ENCODE results near the gene CEACAM7.
A peak's percentile ranks its signal among the peaks of the same experiment; 100 is the strongest.

The CEACAM7 gene

GRCh38 chr19:41649827-41650226, 38.2 kb downstream of the CEACAM7 start:
- no peak for DNase-seq (ENCODE audit: low read depth, low spot score)
- no peak for TF ChIP-seq ZNF274 (IDR thresholded peaks at IDR 0.05; ENCODE audit: low read depth, low read length)
- no peak for TF ChIP-seq SUZ12 (IDR thresholded peaks at IDR 0.05; ENCODE audit: extremely low read depth, insufficient read depth, insufficient read length)
- TF ChIP-seq YY1 (IDR thresholded peaks at IDR 0.05; ENCODE audit: insufficient read depth, insufficient read length), result no peak
- Histone ChIP-seq H3K4me3 (ENCODE audit: insufficient read length, low read depth) (no peak overlapping the region), H3K4me1 (ENCODE audit: insufficient read depth, insufficient read length) (no peaks in the 10 kb centered on the region), H3K9me3 (ENCODE audit: insufficient read depth, low read length) (no peaks in the 10 kb centered on the region), H3K9ac (ENCODE audit: insufficient read length, low read depth) (no peak overlapping the region), H3K36me3 (ENCODE audit: insufficient read depth, insufficient read length, low read length) (no peaks in the 10 kb centered on the region), H3K27me3 (ENCODE audit: insufficient read depth, insufficient read length) (peaks cover 47% of the 10 kb centered on the region)

- Histone ChIP-seq H3K9ac (ENCODE audit: insufficient read length, low read depth) (no peak overlapping the region), H3K9me3 (ENCODE audit: insufficient read depth, low read length) (no peaks in the 10 kb centered on the region), H3K27me3 (ENCODE audit: insufficient read depth, insufficient read length) (peaks cover 39% of the 10 kb centered on the region), H3K36me3 (ENCODE audit: insufficient read depth, insufficient read length, low read length) (no peaks in the 10 kb centered on the region), H3K4me1 (ENCODE audit: insufficient read depth, insufficient read length) (no peaks in the 10 kb centered on the region), H3K4me3 (ENCODE audit: insufficient read length, low read depth) (no peak overlapping the region)
- DNase-seq (ENCODE audit: low read depth, low spot score), result peak; percentile 1
- TF ChIP-seq ZNF274 (IDR thresholded peaks at IDR 0.05; ENCODE audit: low read depth, low read length) (no peak), SUZ12 (IDR thresholded peaks at IDR 0.05; ENCODE audit: extremely low read depth, insufficient read depth, insufficient read length) (no peak), YY1 (IDR thresholded peaks at IDR 0.05; ENCODE audit: insufficient read depth, insufficient read length) (no peak)
These were observed 41.4 kb downstream of the CEACAM7 start for GRCh38 chr19:41646589-41647204.

GRCh38 chr19:41641879-41642485, 46.1 kb downstream of the CEACAM7 start:
- Histone ChIP-seq H3K36me3 (ENCODE audit: insufficient read depth, insufficient read length, low read length) (no peaks in the 10 kb centered on the region), H3K4me3 (ENCODE audit: insufficient read length, low read depth) (no peak overlapping the region), H3K9me3 (ENCODE audit: insufficient read depth, low read length) (no peaks in the 10 kb centered on the region), H3K4me1 (ENCODE audit: insufficient read depth, insufficient read length) (no peaks in the 10 kb centered on the region), H3K9ac (ENCODE audit: insufficient read length, low read depth) (no peak overlapping the region), H3K27me3 (ENCODE audit: insufficient read depth, insufficient read length) (peaks cover 46% of the 10 kb centered on the region)
- TF ChIP-seq SUZ12 (IDR thresholded peaks at IDR 0.05; ENCODE audit: extremely low read depth, insufficient read depth, insufficient read length), result no peak
- TF ChIP-seq ZNF274 (IDR thresholded peaks at IDR 0.05; ENCODE audit: low read depth, low read length), result no peak
- TF ChIP-seq YY1 (IDR thresholded peaks at IDR 0.05; ENCODE audit: insufficient read depth, insufficient read length), result no peak
- peak; percentile 6 for DNase-seq (ENCODE audit: low read depth, low spot score)

DNA sequence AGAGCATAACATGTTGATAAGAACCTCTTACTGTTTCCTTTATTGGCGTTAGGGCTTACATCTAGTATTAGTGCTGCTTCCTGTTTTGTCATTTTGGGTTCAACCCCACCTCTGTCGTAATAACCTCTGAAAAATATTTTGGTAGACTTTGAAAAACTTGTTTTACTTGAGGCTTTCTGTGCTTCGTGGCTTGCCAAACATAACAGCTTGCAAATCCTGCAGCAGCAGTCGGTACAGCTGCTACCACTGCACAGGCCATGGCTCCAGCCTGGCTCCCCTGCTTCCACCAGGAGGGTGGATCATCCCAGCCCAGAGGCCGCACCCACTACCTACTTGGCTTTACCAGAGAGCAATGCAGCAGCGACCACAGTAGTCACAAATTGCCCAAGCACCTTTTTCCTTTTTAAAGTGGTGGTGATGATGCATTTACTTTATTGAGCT, 49.4 kb downstream of the CEACAM7 start:
- DNase-seq (ENCODE audit: low read depth, low spot score), result no peak
- no peak overlapping the region for H3K4me3 ChIP-seq (ENCODE audit: insufficient read length, low read depth)
- TF ChIP-seq ZNF274 (IDR thresholded peaks at IDR 0.05; ENCODE audit: low read depth, low read length), result no peak
- no peak for TF ChIP-seq YY1 (IDR thresholded peaks at IDR 0.05; ENCODE audit: insufficient read depth, insufficient read length)
- no peak for TF ChIP-seq SUZ12 (IDR thresholded peaks at IDR 0.05; ENCODE audit: extremely low read depth, insufficient read depth, insufficient read length)
- H3K9ac ChIP-seq (ENCODE audit: insufficient read length, low read depth), result no peak overlapping the region
- no peaks in the 10 kb centered on the region for H3K9me3 ChIP-seq (ENCODE audit: insufficient read depth, low read length)
- H3K27me3 ChIP-seq (ENCODE audit: insufficient read depth, insufficient read length), result peaks cover 57% of the 10 kb centered on the region
- no peaks in the 10 kb centered on the region for H3K4me1 ChIP-seq (ENCODE audit: insufficient read depth, insufficient read length)
- H3K36me3 ChIP-seq (ENCODE audit: insufficient read depth, insufficient read length, low read length), result no peaks in the 10 kb centered on the region

DNA sequence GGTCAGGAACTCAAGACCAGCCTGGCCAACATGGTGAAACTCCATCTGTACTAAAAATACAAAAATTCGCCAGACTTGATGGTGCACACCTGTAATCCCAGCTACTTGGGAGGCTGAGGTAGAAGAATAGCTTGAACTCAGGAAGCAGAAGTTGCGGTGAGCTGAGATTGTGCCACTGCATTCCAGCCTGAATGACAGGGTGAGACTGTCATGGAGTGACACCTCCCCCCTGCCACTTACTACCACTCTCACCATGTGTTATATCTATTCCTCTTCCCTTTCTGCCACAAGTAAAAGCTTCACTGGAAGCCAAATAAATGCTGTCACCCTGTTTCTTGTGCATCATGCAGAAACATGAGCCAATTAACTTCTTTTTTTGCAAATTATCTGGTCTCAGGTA, 50.6 kb downstream of the CEACAM7 start:
- no peaks in the 10 kb centered on the region for H3K36me3 ChIP-seq (ENCODE audit: insufficient read depth, insufficient read length, low read length)
- H3K27me3 ChIP-seq (ENCODE audit: insufficient read depth, insufficient read length), result peaks cover 66% of the 10 kb centered on the region
- no peaks in the 10 kb centered on the region for H3K9me3 ChIP-seq (ENCODE audit: insufficient read depth, low read length)
- no peak for TF ChIP-seq SUZ12 (IDR thresholded peaks at IDR 0.05; ENCODE audit: extremely low read depth, insufficient read depth, insufficient read length)
- TF ChIP-seq ZNF274 (IDR thresholded peaks at IDR 0.05; ENCODE audit: low read depth, low read length), result no peak
- no peak for TF ChIP-seq YY1 (IDR thresholded peaks at IDR 0.05; ENCODE audit: insufficient read depth, insufficient read length)
- H3K4me3 ChIP-seq (ENCODE audit: insufficient read length, low read depth), result no peak overlapping the region
- DNase-seq (ENCODE audit: low read depth, low spot score), result no peak
- no peaks in the 10 kb centered on the region for H3K4me1 ChIP-seq (ENCODE audit: insufficient read depth, insufficient read length)
- H3K9ac ChIP-seq (ENCODE audit: insufficient read length, low read depth), result no peak overlapping the region

DNA sequence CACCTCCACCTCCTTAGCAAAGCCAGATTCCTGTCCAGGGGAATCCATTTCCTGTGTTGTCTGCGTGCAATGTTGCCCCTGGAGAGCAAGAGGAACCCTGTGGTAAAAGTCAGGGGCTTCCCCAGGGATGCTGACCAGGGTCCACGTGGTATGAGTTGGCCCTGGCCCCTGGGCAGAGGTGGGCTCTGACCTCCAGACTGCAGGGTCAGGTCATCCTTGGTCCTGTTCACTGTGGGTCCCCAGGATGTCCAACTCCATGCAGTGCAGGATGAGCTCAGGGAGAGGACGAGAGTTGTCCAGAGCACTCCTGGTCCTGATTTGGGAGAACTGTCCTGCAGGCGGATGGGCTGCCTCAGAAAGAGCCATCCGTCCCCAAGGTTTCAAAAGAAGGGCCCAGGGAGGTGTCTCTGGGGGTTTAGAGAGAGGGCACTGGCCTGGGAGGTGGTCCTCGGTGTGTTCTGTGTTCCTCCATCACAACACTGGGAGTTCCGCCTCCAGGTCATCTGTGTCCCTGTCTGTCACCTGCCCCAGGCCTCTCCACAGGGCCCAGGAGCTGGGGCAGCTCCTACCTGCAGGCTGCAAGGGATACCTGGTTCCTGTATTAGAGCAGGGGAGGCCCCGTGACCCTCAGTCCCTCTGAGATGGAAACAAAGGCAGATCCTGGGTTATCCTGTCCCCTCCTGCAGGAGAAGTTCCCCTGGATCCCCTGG, 59.9 kb downstream of the CEACAM7 start:
- Histone ChIP-seq H3K36me3 (ENCODE audit: insufficient read depth, insufficient read length, low read length) (no peaks in the 10 kb centered on the region), H3K9me3 (ENCODE audit: insufficient read depth, low read length) (peaks cover 8% of the 10 kb centered on the region; the same call in 1 of the 2 replicates), H3K27me3 (ENCODE audit: insufficient read depth, insufficient read length) (peaks cover 88% of the 10 kb centered on the region), H3K4me1 (ENCODE audit: insufficient read depth, insufficient read length) (no peaks in the 10 kb centered on the region), H3K9ac (ENCODE audit: insufficient read length, low read depth) (no peak overlapping the region), H3K4me3 (ENCODE audit: insufficient read length, low read depth) (no peak overlapping the region)
- DNase-seq (ENCODE audit: low read depth, low spot score), result no peak
- no peak for TF ChIP-seq ZNF274 (IDR thresholded peaks at IDR 0.05; ENCODE audit: low read depth, low read length)
- no peak for TF ChIP-seq YY1 (IDR thresholded peaks at IDR 0.05; ENCODE audit: insufficient read depth, insufficient read length)
- TF ChIP-seq SUZ12 (IDR thresholded peaks at IDR 0.05; ENCODE audit: extremely low read depth, insufficient read depth, insufficient read length), result no peak

- Histone ChIP-seq H3K27me3 (ENCODE audit: insufficient read depth, insufficient read length) (peaks cover 96% of the 10 kb centered on the region), H3K4me1 (ENCODE audit: insufficient read depth, insufficient read length) (no peaks in the 10 kb centered on the region), H3K36me3 (ENCODE audit: insufficient read depth, insufficient read length, low read length) (no peaks in the 10 kb centered on the region), H3K9me3 (ENCODE audit: insufficient read depth, low read length) (peaks cover 8% of the 10 kb centered on the region; the same call in 1 of the 2 replicates), H3K9ac (ENCODE audit: insufficient read length, low read depth) (no peak within 1 kb of the TSS), H3K4me3 (ENCODE audit: insufficient read length, low read depth) (no peak within 1 kb of the TSS)
- no peak for DNase-seq (ENCODE audit: low read depth, low spot score)
- TF ChIP-seq ZNF274 (IDR thresholded peaks at IDR 0.05; ENCODE audit: low read depth, low read length), result no peak
- no peak for TF ChIP-seq SUZ12 (IDR thresholded peaks at IDR 0.05; ENCODE audit: extremely low read depth, insufficient read depth, insufficient read length)
- no peak for TF ChIP-seq YY1 (IDR thresholded peaks at IDR 0.05; ENCODE audit: insufficient read depth, insufficient read length)
These were observed 61.2 kb downstream of the CEACAM7 start, which contains the start of gene CEACAM4 for GRCh38 chr19:41626877-41627276. Gene CEACAM4 (minus strand): TSS chr19:41627074. CDS start chr19:41626963, 111 bp downstream.
